Fibroblast of peridontal ligament (primary cell): ENCODE results near the gene ATP10B.
"Not testable (repeated sequence)": the region's sequence is repeated elsewhere in the genome, so short reads cannot be mapped to it uniquely, and the experiment has no call there.

Source experiments
- DNase-seq: peaks from one replicate; pipeline ENCODE4 v3.0.0-alpha.2; 2010; ENCODE audit errors: extremely low read depth

The ATP10B gene

GRCh38 chr5:160852049-160852448, at the start of gene ATP10B:
TSS of gene ATP10B (minus strand) at chr5:160852211. CDS start at chr5:160688074, 164,137 bp downstream.
- no peak for DNase-seq

- DNase-seq: no peak
Observed at GRCh38 chr5:160901656-160902055, 49.6 kb upstream of the ATP10B start.

- no peak for DNase-seq
Observed at GRCh38 chr5:160899735-160900134, 47.7 kb upstream of the ATP10B start.

GRCh38 chr5:160893180-160893964, 41.4 kb upstream of the ATP10B start:
- not testable (repeated sequence) for DNase-seq

GRCh38 chr5:160887780-160888179, 35.8 kb upstream of the ATP10B start:
- DNase-seq: no peak

GRCh38 chr5:160873560-160874200, 21.7 kb upstream of the ATP10B start:
- DNase-seq: not testable (repeated sequence)

- no peak for DNase-seq
Observed at GRCh38 chr5:160869989-160870521, 18.0 kb upstream of the ATP10B start.

- DNase-seq: no peak
Observed at GRCh38 chr5:160867976-160868375, 16.0 kb upstream of the ATP10B start.

- no peak for DNase-seq
Observed at GRCh38 chr5:160851451-160851850, 560 bp downstream of the ATP10B start.

GRCh38 chr5:160850421-160850820, 1.6 kb downstream of the ATP10B start:
- DNase-seq: no peak

GRCh38 chr5:160847526-160848085, 4.4 kb downstream of the ATP10B start:
- no peak for DNase-seq

GRCh38 chr5:160846642-160847041, 5.4 kb downstream of the ATP10B start:
- DNase-seq: no peak

- no peak for DNase-seq
Observed at GRCh38 chr5:160844177-160844576, 7.8 kb downstream of the ATP10B start.

- DNase-seq: no peak
Observed at GRCh38 chr5:160843240-160843639, 8.8 kb downstream of the ATP10B start.

GRCh38 chr5:160837749-160838593, 14.0 kb downstream of the ATP10B start:
- no peak for DNase-seq

- no peak for DNase-seq
Observed at GRCh38 chr5:160837211-160837610, 14.8 kb downstream of the ATP10B start.

- DNase-seq: no peak
Observed at GRCh38 chr5:160835818-160836528, 16.0 kb downstream of the ATP10B start.

- DNase-seq: no peak
Observed at GRCh38 chr5:160835376-160835775, 16.6 kb downstream of the ATP10B start.

GRCh38 chr5:160833806-160834205, 18.2 kb downstream of the ATP10B start:
- no peak for DNase-seq

- no peak for DNase-seq
Observed at GRCh38 chr5:160831801-160832200, 20.2 kb downstream of the ATP10B start.
